Liver (tissue), 9 donors: ENCODE measurements around the gene UGT1A4. TPM values are rescaled to one million over a fixed set of nuclear protein-coding genes. Genes with fewer than 3 reads are reported as not detected.

Experiments
- DNase-seq: peaks from one replicate; pipeline ENCODE4 v3.0.0-alpha.2; 2017; ENCODE audit warnings: low spot score
- H3K27ac ChIP-seq, 2 donors: one replicate each; pipeline ENCODE4 v1.7.0; 2013; ENCODE audit warnings: inconsistent platforms in 2 of 2, low read length in 2 of 2, control low read depth in 1 of 2, low read depth in 1 of 2, mild to moderate bottlenecking in 1 of 2
- H3K27me3 ChIP-seq, 4 donors: one replicate each; pipeline versions ENCODE4 v1.6.1 to v1.7.0; 2013; ENCODE audit warnings: low read length in 3 of 4, inconsistent platforms in 1 of 4, mild to moderate bottlenecking in 1 of 4, moderate library complexity in 1 of 4; ENCODE audit not compliant: control insufficient read depth in 4 of 4, insufficient read depth in 4 of 4
- H3K36me3 ChIP-seq, 4 donors: one replicate each; pipeline versions ENCODE4 v1.6.1 to v1.7.0; 2013; ENCODE audit warnings: low read length in 3 of 4, mild to moderate bottlenecking in 3 of 4, low read depth in 1 of 4, moderate library complexity in 1 of 4; ENCODE audit not compliant: control insufficient read depth in 4 of 4, insufficient read depth in 3 of 4
- H3K4me1 ChIP-seq, 4 donors: one replicate each; pipeline versions ENCODE4 v1.6.1 to v1.7.0; 2013; ENCODE audit warnings: low read length in 3 of 4, mild to moderate bottlenecking in 3 of 4, moderate library complexity in 1 of 4; ENCODE audit not compliant: control insufficient read depth in 4 of 4, insufficient read depth in 4 of 4
- H3K4me3 ChIP-seq, 3 donors: one replicate each; pipeline versions ENCODE4 v1.6.1 to v1.7.0; 2013; ENCODE audit warnings: low read length in 3 of 3, control low read depth in 1 of 3, low read depth in 1 of 3, mild to moderate bottlenecking in 1 of 3
- H3K9ac ChIP-seq, 2 donors: one replicate each; pipeline ENCODE4 v1.7.0; 2013; ENCODE audit warnings: low read length in 2 of 2, mild to moderate bottlenecking in 2 of 2, moderate library complexity in 2 of 2, control low read depth in 1 of 2, low read depth in 1 of 2
- H3K9me3 ChIP-seq, 4 donors: one replicate each; pipeline versions ENCODE4 v1.6.1 to v1.7.0; 2013; ENCODE audit warnings: low read length in 3 of 4; ENCODE audit not compliant: control insufficient read depth in 4 of 4
- ATF3 ChIP-seq: IDR thresholded peaks from 2 replicates; pipeline ENCODE4 v1.6.1; 2016; ENCODE audit warnings: antibody characterized with exemption
- CTCF ChIP-seq: fragments of 150-350 bp; IDR thresholded peaks from 2 replicates; pipeline ENCODE4 v1.5.1; 2017; ENCODE audit warnings: improper control_type of control experiment, low read depth, low read length; ENCODE audit not compliant: missing input control
- EGR1 ChIP-seq, 2 donors: IDR thresholded peaks; 2 replicates each; pipeline ENCODE4 v1.6.1; 2016 to 2018; ENCODE audit warnings: antibody characterized with exemption in 2 of 2, low read depth in 2 of 2
- FOXA1 ChIP-seq: IDR thresholded peaks from 2 replicates; pipeline ENCODE4 v1.6.1; 2016; ENCODE audit warnings: antibody characterized with exemption
- FOXA2 ChIP-seq: IDR thresholded peaks from 2 replicates; pipeline ENCODE4 v1.6.1; 2016; ENCODE audit warnings: antibody characterized with exemption
- GABPA ChIP-seq, 2 donors: IDR thresholded peaks in 1 of 2; conservative IDR thresholded peaks in 1 of 2; 2 replicates each; pipeline ENCODE4 v1.6.1; 2016; ENCODE audit warnings: antibody characterized with exemption in 2 of 2, mild to moderate bottlenecking in 1 of 2, moderate library complexity in 1 of 2
- HNF4A ChIP-seq, 2 donors: conservative IDR thresholded peaks; 2 replicates each; pipeline ENCODE4 v1.6.1; 2016; ENCODE audit warnings: antibody characterized with exemption in 2 of 2, mild to moderate bottlenecking in 2 of 2
- HNF4G ChIP-seq: IDR thresholded peaks from 2 replicates; pipeline ENCODE4 v1.6.1; 2016; ENCODE audit warnings: antibody characterized with exemption
- JUND ChIP-seq, 2 donors: IDR thresholded peaks; 2 replicates each; pipeline ENCODE4 v1.6.1; 2016; ENCODE audit warnings: antibody characterized with exemption in 2 of 2
- MAX ChIP-seq: IDR thresholded peaks from 2 replicates; pipeline ENCODE4 v1.6.1; 2016; ENCODE audit warnings: antibody characterized with exemption
- NR2F2 ChIP-seq: IDR thresholded peaks from 2 replicates; pipeline ENCODE4 v1.6.1; 2016; ENCODE audit warnings: antibody characterized with exemption
- RAD21 ChIP-seq, 2 donors: IDR thresholded peaks; 2 replicates each; pipeline ENCODE4 v1.6.1; 2016; ENCODE audit warnings: antibody characterized with exemption in 2 of 2, mild to moderate bottlenecking in 2 of 2
- REST ChIP-seq: IDR thresholded peaks from 2 replicates; pipeline ENCODE4 v1.6.1; 2016; ENCODE audit warnings: antibody characterized with exemption, mild to moderate bottlenecking
- RXRA ChIP-seq, 2 donors: IDR thresholded peaks; 2 replicates each; pipeline ENCODE4 v1.6.1; 2017 to 2018; ENCODE audit warnings: antibody characterized with exemption in 2 of 2, mild to moderate bottlenecking in 1 of 2
- SP1 ChIP-seq: IDR thresholded peaks from 2 replicates; pipeline ENCODE4 v1.6.1; 2018; ENCODE audit warnings: antibody characterized with exemption, mild to moderate bottlenecking
- TAF1 ChIP-seq: conservative IDR thresholded peaks from 2 replicates; pipeline ENCODE4 v1.6.1; 2016; ENCODE audit warnings: antibody characterized with exemption, mild to moderate bottlenecking
- YY1 ChIP-seq: IDR thresholded peaks from 2 replicates; pipeline ENCODE4 v1.6.1; 2016; ENCODE audit warnings: antibody characterized with exemption, mild to moderate bottlenecking
- WGBS: extraction: QIAGEN DNeasy Blood & Tissue Kit; methylation state at CpG from one replicate; pipeline ENCODE4 v1.1.7; 2013; 5-methylcytosine and 5-hydroxymethylcytosine counted together
- polyA plus RNA-seq, 2 donors: library from polyadenylated mRNA; stranded (reverse) in 1 of 2; unstranded in 1 of 2; fragments of 200-250 nt in 1 of 2; fragments of >200 nt in 1 of 2; fragmentation: Nextera tagmentation in 1 of 2; extraction: Ambion mirVana in 1 of 2; gene quantifications; one replicate each; pipeline versions ENCODE4 v1.2.1 to v1.2.3, GENCODE V29; 2013 to 2015
- total RNA-seq, 2 donors: library from RNA; depleted of rRNA; stranded (reverse); fragments of >200 nt; gene quantifications; one replicate each; pipeline ENCODE4 v1.2.3, GENCODE V29; 2014
- TF ChIP-seq, protein P1 (sequence below): IDR thresholded peaks from 2 replicates; pipeline ENCODE4 v1.6.1; 2016; ENCODE audit warnings: antibody characterized with exemption
- donor health status: healthy.
- donor health status: healthy.
- donor health status: healthy.
- donor health status: healthy.
- donor health status: healthy.

The UGT1A4 gene
- total and polyA plus RNA-seq, 4 donors: 103 to 446 (median 136) TPM; not detected in 1

- DNase-seq: no peak
- 50% methylated on average over 5 of the region's 5 CpGs for WGBS
- Histone ChIP-seq H3K27ac (peak within 1 kb of the TSS; percentile 90 to 98), H3K4me3 (peak within 1 kb of the TSS; percentile 45 to 69 (median 51)), H3K36me3 (no peaks in the 10 kb centered on the region), H3K4me1 (peaks cover 5 to 40% (median 26%) of the 10 kb centered on the region in 4 donors), H3K9ac (peak within 1 kb of the TSS; percentile 37 to 94), H3K27me3 (no peaks in the 10 kb centered on the region), H3K9me3 (no peaks in the 10 kb centered on the region)
- TF ChIP-seq ATF3 (peak; percentile 57), TAF1 (peak; percentile 62), MAX (peak; percentile 38), HNF4A (conservative IDR thresholded peaks at IDR 0.05) (peak; percentile 98), FOXA2 (no peak), GABPA (IDR thresholded peaks at IDR 0.05 in 1 of 2, conservative IDR thresholded peaks at IDR 0.05 in 1 of 2) (no peak), RAD21 (IDR thresholded peaks at IDR 0.05) (peak in 1 of 2 donors; percentile 51), REST (peak; percentile 65), YY1 (peak; percentile 32), SP1 (peak; percentile 88), RXRA (IDR thresholded peaks at IDR 0.05) (peak; percentile 74 to 83), NR2F2 (no peak), CTCF (no peak), EGR1 (IDR thresholded peaks at IDR 0.05; ENCODE audit: low read depth in 2 of 2) (no peak), FOXA1 (no peak), HNF4G (peak; percentile 77), JUND (IDR thresholded peaks at IDR 0.05) (peak in 1 of 2 donors; percentile 59)
- TF ChIP-seq, protein P1, sequence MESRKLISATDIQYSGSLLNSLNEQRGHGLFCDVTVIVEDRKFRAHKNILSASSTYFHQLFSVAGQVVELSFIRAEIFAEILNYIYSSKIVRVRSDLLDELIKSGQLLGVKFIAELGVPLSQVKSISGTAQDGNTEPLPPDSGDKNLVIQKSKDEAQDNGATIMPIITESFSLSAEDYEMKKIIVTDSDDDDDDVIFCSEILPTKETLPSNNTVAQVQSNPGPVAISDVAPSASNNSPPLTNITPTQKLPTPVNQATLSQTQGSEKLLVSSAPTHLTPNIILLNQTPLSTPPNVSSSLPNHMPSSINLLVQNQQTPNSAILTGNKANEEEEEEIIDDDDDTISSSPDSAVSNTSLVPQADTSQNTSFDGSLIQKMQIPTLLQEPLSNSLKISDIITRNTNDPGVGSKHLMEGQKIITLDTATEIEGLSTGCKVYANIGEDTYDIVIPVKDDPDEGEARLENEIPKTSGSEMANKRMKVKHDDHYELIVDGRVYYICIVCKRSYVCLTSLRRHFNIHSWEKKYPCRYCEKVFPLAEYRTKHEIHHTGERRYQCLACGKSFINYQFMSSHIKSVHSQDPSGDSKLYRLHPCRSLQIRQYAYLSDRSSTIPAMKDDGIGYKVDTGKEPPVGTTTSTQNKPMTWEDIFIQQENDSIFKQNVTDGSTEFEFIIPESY: peak; percentile 72
Measured at GRCh38 chr2:233671290-233672161, 47.0 kb upstream of the UGT1A4 start, which contains the start of gene UGT1A9. UGT1A9 (plus strand) TSS chr2:233671898; CDS start chr2:233671935, 37 bp downstream.
